ENCODE data around the gene DOCK4. TPM values are rescaled to one million over a fixed set of nuclear protein-coding genes. Genes with fewer than 3 reads are reported as not detected.
A peak's percentile ranks its signal among the peaks of the same experiment; 100 is the strongest.

Gene DOCK4
- polyA plus RNA-seq, 2 of the 4 experiments (the other 2 are of a cell fraction), result 13.7 to 15.7 TPM

DNA sequence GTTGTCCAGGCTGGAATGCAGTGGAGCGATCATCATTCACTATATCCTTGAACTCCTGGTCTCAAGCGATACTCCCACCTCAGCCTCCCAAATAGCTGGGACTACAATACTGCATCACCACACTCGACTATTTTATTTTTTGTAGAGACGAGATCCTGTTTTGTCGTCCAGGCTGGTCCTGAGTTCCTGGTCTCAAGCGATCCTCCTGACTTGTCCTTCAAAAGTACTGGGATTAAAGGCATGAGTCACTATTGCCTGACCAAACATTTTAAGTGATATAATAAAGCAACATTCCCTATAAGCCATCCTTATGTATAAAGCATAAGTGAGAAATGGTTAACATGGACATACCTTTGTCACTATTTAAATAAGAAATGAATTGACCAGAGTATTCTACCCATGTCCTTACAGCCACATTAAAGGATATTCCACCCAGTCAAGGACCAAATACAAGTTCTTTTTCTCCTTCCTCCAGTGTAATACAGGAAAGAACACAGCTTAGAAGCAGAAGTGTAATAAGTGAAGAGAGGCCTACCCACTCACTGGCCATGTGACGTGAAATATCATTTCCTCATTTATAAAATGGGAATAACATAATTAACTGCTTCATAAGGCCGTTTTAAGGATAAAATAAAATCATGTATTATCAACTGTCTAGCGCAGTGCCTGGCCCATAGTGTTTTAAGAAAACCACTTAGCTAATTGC lies 82.0 kb downstream of the DOCK4 start:
- Histone ChIP-seq H3K4me2 (no peak overlapping the region), H3K27ac (no peak overlapping the region), H3K9me3 (no peaks in the 10 kb centered on the region), H3K4me3 (no peak overlapping the region), H3K4me1 (peaks cover 5% of the 10 kb centered on the region; the same call in 1 of the 3 replicates)
- ChIA-PET CTCF (no interaction called here), POLR2A (no interaction called here)
- ATAC-seq (no peak), FAIRE-seq (no peak), DNase-seq (ENCODE audit: low read depth in 1 of 2, low spot score in 1 of 2) (no peak)
- 83% methylated on average over 9 of the region's 9 CpGs for WGBS (ENCODE audit: missing lambda C conversion rate)
- no peak for TF ChIP-seq POLR2AphosphoS2 (conservative IDR thresholded peaks at IDR 0.05; ENCODE audit: low read length)
- no peak for TF ChIP-seq HOXB5 (CRISPR knock-in tag; IDR thresholded peaks at IDR 0.05)
- TF ChIP-seq, protein P1, sequence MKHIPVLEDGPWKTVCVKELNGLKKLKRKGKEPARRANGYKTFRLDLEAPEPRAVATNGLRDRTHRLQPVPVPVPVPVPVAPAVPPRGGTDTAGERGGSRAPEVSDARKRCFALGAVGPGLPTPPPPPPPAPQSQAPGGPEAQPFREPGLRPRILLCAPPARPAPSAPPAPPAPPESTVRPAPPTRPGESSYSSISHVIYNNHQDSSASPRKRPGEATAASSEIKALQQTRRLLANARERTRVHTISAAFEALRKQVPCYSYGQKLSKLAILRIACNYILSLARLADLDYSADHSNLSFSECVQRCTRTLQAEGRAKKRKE (CRISPR knock-in tag; IDR thresholded peaks at IDR 0.05; ENCODE audit: low read depth), result no peak
- no peak for TF ChIP-seq FOSL2 (IDR thresholded peaks at IDR 0.05)
- 0 out of 2 replicates have a peak, but pooled peaks have one; percentile 3 for TF ChIP-seq FOSL2 (CRISPR knock-in tag; IDR thresholded peaks at IDR 0.05)
- TF ChIP-seq JUNB (IDR thresholded peaks at IDR 0.05), result no peak
- no peak for TF ChIP-seq SREBF2 (IDR thresholded peaks at IDR 0.05)

GRCh38 chr7:112122798-112123197 lies 83.4 kb downstream of the DOCK4 start:
- ATAC-seq (no peak), FAIRE-seq (no peak), DNase-seq (ENCODE audit: low read depth in 1 of 2, low spot score in 1 of 2) (no peak)
- Histone ChIP-seq H3K4me1 (peaks cover 5% of the 10 kb centered on the region; the same call in 1 of the 3 replicates), H3K9me3 (no peaks in the 10 kb centered on the region), H3K4me2 (no peak overlapping the region), H3K27ac (no peak overlapping the region), H3K4me3 (no peak overlapping the region)
- POLR2A ChIA-PET, result no interaction called here
- CTCF ChIA-PET, result no interaction called here
- TF ChIP-seq HOXB13 (CRISPR knock-in tag; IDR thresholded peaks at IDR 0.05; ENCODE audit: low read depth) (no peak), CEBPB (IDR thresholded peaks at IDR 0.05) (no peak), PHF8 (IDR thresholded peaks at IDR 0.05; ENCODE audit: borderline replicate concordance, low read depth) (no peak)
- 93% methylated on average over 2 of the region's 2 CpGs for WGBS (ENCODE audit: missing lambda C conversion rate)

DNA sequence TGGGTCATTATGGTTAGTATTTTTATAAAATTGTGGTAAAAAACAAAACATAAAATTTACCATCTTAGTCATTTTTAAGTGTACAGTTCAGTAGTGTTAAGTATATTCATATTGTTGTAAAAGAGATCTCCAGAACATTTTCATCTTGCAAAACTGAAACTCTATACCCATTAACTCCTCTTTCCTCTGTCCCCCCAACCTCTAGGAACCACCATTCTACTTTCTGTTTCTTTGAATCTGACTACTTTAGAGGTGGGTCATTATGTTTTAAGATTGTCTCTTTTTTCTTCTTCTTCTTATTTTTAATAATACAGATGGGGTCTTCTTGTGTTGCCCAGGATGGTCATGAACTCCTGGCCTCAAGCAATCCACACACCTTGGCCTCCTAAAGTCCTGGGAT lies 84.1 kb downstream of the DOCK4 start:
- POLR2A ChIA-PET, result no interaction called here
- ATAC-seq (no peak), FAIRE-seq (no peak), DNase-seq (ENCODE audit: low read depth in 1 of 2, low spot score in 1 of 2) (no peak)
- no peak overlapping the region for H3K4me2 ChIP-seq
- H3K27ac ChIP-seq, result no peak overlapping the region
- H3K9me3 ChIP-seq, result no peaks in the 10 kb centered on the region
- H3K4me1 ChIP-seq, result peaks cover 5% of the 10 kb centered on the region; the same call in 1 of the 3 replicates
- no peak overlapping the region for H3K4me3 ChIP-seq
- TF ChIP-seq RFX5 (IDR thresholded peaks at IDR 0.05), result no peak
- TF ChIP-seq BHLHE40 (IDR thresholded peaks at IDR 0.05; ENCODE audit: low read depth, low read length), result no peak
- no peak for TF ChIP-seq JUN (IDR thresholded peaks at IDR 0.05)
- TF ChIP-seq SREBF2 (IDR thresholded peaks at IDR 0.05), result no peak
- no peak for TF ChIP-seq EHMT2 (IDR thresholded peaks at IDR 0.05; ENCODE audit: low read depth)
- TF ChIP-seq EP300 (IDR thresholded peaks at IDR 0.05), result no peak
- TF ChIP-seq RARB (CRISPR knock-in tag; IDR thresholded peaks at IDR 0.05), result no peak
- TF ChIP-seq MAZ (IDR thresholded peaks at IDR 0.05; ENCODE audit: borderline replicate concordance, low read depth, low read length), result no peak
- no peak for TF ChIP-seq HOXB13 (CRISPR knock-in tag; IDR thresholded peaks at IDR 0.05; ENCODE audit: low read depth)
- no peak for TF ChIP-seq CHD2 (IDR thresholded peaks at IDR 0.05; ENCODE audit: low read length, partially characterized antibody)
- TF ChIP-seq NR3C1 (IDR thresholded peaks at IDR 0.05), result no peak
- no peak for TF ChIP-seq FOSB (CRISPR knock-in tag; IDR thresholded peaks at IDR 0.05)
- TF ChIP-seq, protein P2, sequence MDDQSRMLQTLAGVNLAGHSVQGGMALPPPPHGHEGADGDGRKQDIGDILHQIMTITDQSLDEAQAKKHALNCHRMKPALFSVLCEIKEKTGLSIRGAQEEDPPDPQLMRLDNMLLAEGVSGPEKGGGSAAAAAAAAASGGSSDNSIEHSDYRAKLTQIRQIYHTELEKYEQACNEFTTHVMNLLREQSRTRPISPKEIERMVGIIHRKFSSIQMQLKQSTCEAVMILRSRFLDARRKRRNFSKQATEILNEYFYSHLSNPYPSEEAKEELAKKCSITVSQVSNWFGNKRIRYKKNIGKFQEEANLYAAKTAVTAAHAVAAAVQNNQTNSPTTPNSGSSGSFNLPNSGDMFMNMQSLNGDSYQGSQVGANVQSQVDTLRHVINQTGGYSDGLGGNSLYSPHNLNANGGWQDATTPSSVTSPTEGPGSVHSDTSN (IDR thresholded peaks at IDR 0.05), result no peak
- no peak for TF ChIP-seq CHD4 (IDR thresholded peaks at IDR 0.05; ENCODE audit: borderline replicate concordance)
- no peak for TF ChIP-seq HOXB5 (CRISPR knock-in tag; IDR thresholded peaks at IDR 0.05)
- no peak for TF ChIP-seq GATA3 (IDR thresholded peaks at IDR 0.05; ENCODE audit: borderline replicate concordance)
- no peak for TF ChIP-seq ESRRA (IDR thresholded peaks at IDR 0.05; ENCODE audit: borderline replicate concordance, low read length)
- TF ChIP-seq NFE2L2 (conservative IDR thresholded peaks at IDR 0.05; ENCODE audit: low read length), result no peak
- no peak for TF ChIP-seq KDM1A (IDR thresholded peaks at IDR 0.05; ENCODE audit: low read depth)
- CTCF ChIA-PET, result no interaction called here
